ENCODE measurements around the gene OSTN. TPM values are rescaled to one million over a fixed set of nuclear protein-coding genes. Genes with fewer than 3 reads are reported as not detected.
A peak's percentile ranks its signal among the peaks of the same experiment; 100 is the strongest.

The OSTN gene
- total RNA-seq, 1 experiment from 2014 or later = not detected

- Histone ChIP-seq H3K27me3 (no peaks in the 10 kb centered on the region), H3K4me3 (no peak overlapping the region), H3K27ac (no peak overlapping the region), H3K4me1 (no peaks in the 10 kb centered on the region), H3K9me3 (replicated peaks) (no peaks in the 10 kb centered on the region), H3K36me3 (no peaks in the 10 kb centered on the region)
- DNase-seq = no peak
These were observed 102.0 kb downstream of the OSTN start for GRCh38 chr3:191301017-191301416.

GRCh38 chr3:191301782-191302411, 102.9 kb downstream of the OSTN start:
- DNase-seq = no peak

GRCh38 chr3:191302451-191302850, 103.4 kb downstream of the OSTN start:
- Histone ChIP-seq H3K4me3 (no peak overlapping the region), H3K4me1 (no peaks in the 10 kb centered on the region), H3K27me3 (no peaks in the 10 kb centered on the region), H3K36me3 (no peaks in the 10 kb centered on the region), H3K9me3 (replicated peaks) (no peaks in the 10 kb centered on the region), H3K27ac (no peak overlapping the region)
- DNase-seq = no peak

More at GRCh38 chr3:191301782-191302411, 102.9 kb downstream of the OSTN start:
- no peaks in the 10 kb centered on the region for H3K36me3 ChIP-seq
- no peak overlapping the region for H3K27ac ChIP-seq
- no peaks in the 10 kb centered on the region for H3K4me1 ChIP-seq
- H3K4me3 ChIP-seq = no peak overlapping the region
- no peaks in the 10 kb centered on the region for H3K27me3 ChIP-seq
- no peaks in the 10 kb centered on the region for H3K9me3 ChIP-seq (replicated peaks)

GRCh38 chr3:191303596-191303995, 104.6 kb downstream of the OSTN start:
- H3K4me1 ChIP-seq = no peaks in the 10 kb centered on the region
- DNase-seq = peak; percentile 5 to 31
- no peaks in the 10 kb centered on the region for H3K36me3 ChIP-seq
- H3K27me3 ChIP-seq = no peaks in the 10 kb centered on the region
- no peak overlapping the region for H3K27ac ChIP-seq
- no peak overlapping the region for H3K4me3 ChIP-seq
- no peaks in the 10 kb centered on the region for H3K9me3 ChIP-seq (replicated peaks)

- no peak overlapping the region for H3K4me3 ChIP-seq
- H3K27me3 ChIP-seq = no peaks in the 10 kb centered on the region
- no peaks in the 10 kb centered on the region for H3K4me1 ChIP-seq
- no peak for DNase-seq
- no peak overlapping the region for H3K27ac ChIP-seq
- H3K9me3 ChIP-seq (replicated peaks) = no peaks in the 10 kb centered on the region
- H3K36me3 ChIP-seq = no peaks in the 10 kb centered on the region
These were observed 107.4 kb downstream of the OSTN start for GRCh38 chr3:191306428-191306827.

GRCh38 chr3:191307341-191307740, 108.3 kb downstream of the OSTN start:
- Histone ChIP-seq H3K9me3 (replicated peaks) (no peaks in the 10 kb centered on the region), H3K36me3 (no peaks in the 10 kb centered on the region), H3K27me3 (no peaks in the 10 kb centered on the region), H3K4me1 (no peaks in the 10 kb centered on the region), H3K4me3 (no peak overlapping the region), H3K27ac (no peak overlapping the region)
- no peak for DNase-seq

- Histone ChIP-seq H3K27ac (no peak overlapping the region), H3K4me1 (no peaks in the 10 kb centered on the region), H3K9me3 (replicated peaks) (no peaks in the 10 kb centered on the region), H3K4me3 (no peak overlapping the region), H3K27me3 (no peaks in the 10 kb centered on the region), H3K36me3 (no peaks in the 10 kb centered on the region)
- DNase-seq = no peak
These were observed 114.3 kb downstream of the OSTN start for GRCh38 chr3:191313296-191313695.

GRCh38 chr3:191314109-191314728, 115.2 kb downstream of the OSTN start:
- Histone ChIP-seq H3K9me3 (replicated peaks) (no peaks in the 10 kb centered on the region), H3K27ac (no peak overlapping the region), H3K36me3 (no peaks in the 10 kb centered on the region), H3K4me1 (no peaks in the 10 kb centered on the region), H3K4me3 (no peak overlapping the region), H3K27me3 (no peaks in the 10 kb centered on the region)
- DNase-seq = no peak

Other genes with a start within 250 kb of the OSTN start
- 23.4 and 24.5 TPM in 2 replicates for gene CCDC50, start 130.2 kb downstream of the OSTN start, total RNA-seq (2014; rRNA removed; shearing (Covaris generic))
- 0.28 TPM in 1 of 2 replicates, not detected in the other for gene UTS2B, start 131.3 kb downstream of the OSTN start, total RNA-seq (2014; rRNA removed; shearing (Covaris generic))